Endodermal cell (in vitro differentiated cells): ENCODE measurements around the gene ZFP3. TPM values are rescaled to one million over a fixed set of nuclear protein-coding genes. Genes with fewer than 3 reads are reported as not detected.

Experiments
- DNase-seq: peaks from one replicate; pipeline ENCODE4 v3.0.0-alpha.2; 2017
- H3K27ac ChIP-seq: 2 replicates; pipeline ENCODE4 v1.5.1; 2013; ENCODE audit warnings: mild to moderate bottlenecking, low read depth, low read length, moderate library complexity
- H3K27me3 ChIP-seq: 2 replicates; pipeline ENCODE4 v1.6.1; 2013; ENCODE audit warnings: mild to moderate bottlenecking, low read length, moderate library complexity; ENCODE audit not compliant: insufficient read depth, control insufficient read depth, poor library complexity, severe bottlenecking
- H3K36me3 ChIP-seq: 2 replicates; pipeline ENCODE4 v1.7.0; 2013; ENCODE audit warnings: mild to moderate bottlenecking, low read length, moderate library complexity; ENCODE audit not compliant: control insufficient read depth, insufficient read depth
- H3K4me1 ChIP-seq: one replicate; pipeline ENCODE4 v1.7.0; 2013; ENCODE audit warnings: low read length; ENCODE audit not compliant: control insufficient read depth, insufficient read depth
- H3K4me3 ChIP-seq: 2 replicates; pipeline ENCODE4 v1.5.1; 2013; ENCODE audit warnings: mild to moderate bottlenecking, low read length, moderate library complexity
- H3K9ac ChIP-seq: 2 replicates; pipeline ENCODE4 v1.6.1; 2013; ENCODE audit warnings: mild to moderate bottlenecking, low read length, moderate library complexity; ENCODE audit not compliant: poor library complexity, severe bottlenecking; ENCODE audit errors: extremely low read depth
- H3K9me3 ChIP-seq: 2 replicates; pipeline ENCODE4 v1.6.1; 2013; ENCODE audit warnings: mild to moderate bottlenecking, low read length, moderate library complexity; ENCODE audit not compliant: control insufficient read depth
- H3K27ac Mint-ChIP-seq: 2 replicates; pipeline ENCODE4 v1.8.0; 2020; ENCODE audit warnings: mixed read lengths
- H3K27me3 Mint-ChIP-seq: 2 replicates; pipeline ENCODE4 v1.8.0; 2021; ENCODE audit warnings: mild to moderate bottlenecking, mixed read lengths; ENCODE audit not compliant: insufficient read depth
- H3K36me3 Mint-ChIP-seq: 2 replicates; pipeline ENCODE4 v1.8.0; 2020; ENCODE audit warnings: low read depth, mixed read lengths
- H3K4me1 Mint-ChIP-seq: 2 replicates; pipeline ENCODE4 v1.8.0; 2020; ENCODE audit warnings: mixed read lengths
- H3K4me3 Mint-ChIP-seq: 2 replicates; pipeline ENCODE4 v1.8.0; 2020; ENCODE audit warnings: mild to moderate bottlenecking, moderate library complexity, mixed read lengths
- H3K9me3 Mint-ChIP-seq: 2 replicates; pipeline ENCODE4 v1.8.0; 2020; ENCODE audit warnings: mild to moderate bottlenecking, mixed read lengths
- WGBS, 2 experiments: methylation state at CpG; one replicate each; pipeline versions ENCODE4 v1.1.5 to v1.1.7; 2013; ENCODE audit warnings: missing lambda C conversion rate in 2 of 2, mixed read lengths in 1 of 2; ENCODE audit not compliant: insufficient coverage in 1 of 2, insufficient read length in 1 of 2; 5-methylcytosine and 5-hydroxymethylcytosine counted together
- total RNA-seq, 2 donors: library from RNA; stranded (reverse); fragmentation: NEBNext Ultra II Directional in 1 of 2; extraction: Animal tissue kit (Norgen Biotek cat#: 25700) in 1 of 2; gene quantifications; 2 replicates in 1 of 2; 3 replicates in 1 of 2; pipeline ENCODE4 v1.2.1, GENCODE V29; 2021
- TF ChIP-seq, protein P1 (sequence below): fragments of 200-600 bp; sonication (generic); conservative IDR thresholded peaks from 2 replicates; pipeline ENCODE4 v1.5.0; 2021; ENCODE audit warnings: antibody characterized with exemption, mild to moderate bottlenecking

ZFP3 gene
- total RNA-seq, 2 donors from 2014 or later, result 0.09 to 1.3 TPM

- Histone ChIP-seq H3K9me3 (no peaks in the 10 kb centered on the region), H3K27ac (no peak overlapping the region), H3K4me1 (no peaks in the 10 kb centered on the region), H3K4me3 (no peak overlapping the region), H3K27me3 (no peaks in the 10 kb centered on the region), H3K36me3 (no peaks in the 10 kb centered on the region), H3K9ac (no peak overlapping the region)
- WGBS, 2 experiments, result 85 to 93% methylated on average over 1 of the region's 1 CpG
- H3K4me1 Mint-ChIP-seq, result no peaks in the 10 kb centered on the region
- H3K27ac Mint-ChIP-seq, result no peak overlapping the region
- DNase-seq, result peak; percentile 74
- peaks cover 9% of the 10 kb centered on the region for H3K27me3 Mint-ChIP-seq
- H3K9me3 Mint-ChIP-seq, result peaks cover 3% of the 10 kb centered on the region
- H3K4me3 Mint-ChIP-seq, result no peak overlapping the region
- TF ChIP-seq, protein P1, sequence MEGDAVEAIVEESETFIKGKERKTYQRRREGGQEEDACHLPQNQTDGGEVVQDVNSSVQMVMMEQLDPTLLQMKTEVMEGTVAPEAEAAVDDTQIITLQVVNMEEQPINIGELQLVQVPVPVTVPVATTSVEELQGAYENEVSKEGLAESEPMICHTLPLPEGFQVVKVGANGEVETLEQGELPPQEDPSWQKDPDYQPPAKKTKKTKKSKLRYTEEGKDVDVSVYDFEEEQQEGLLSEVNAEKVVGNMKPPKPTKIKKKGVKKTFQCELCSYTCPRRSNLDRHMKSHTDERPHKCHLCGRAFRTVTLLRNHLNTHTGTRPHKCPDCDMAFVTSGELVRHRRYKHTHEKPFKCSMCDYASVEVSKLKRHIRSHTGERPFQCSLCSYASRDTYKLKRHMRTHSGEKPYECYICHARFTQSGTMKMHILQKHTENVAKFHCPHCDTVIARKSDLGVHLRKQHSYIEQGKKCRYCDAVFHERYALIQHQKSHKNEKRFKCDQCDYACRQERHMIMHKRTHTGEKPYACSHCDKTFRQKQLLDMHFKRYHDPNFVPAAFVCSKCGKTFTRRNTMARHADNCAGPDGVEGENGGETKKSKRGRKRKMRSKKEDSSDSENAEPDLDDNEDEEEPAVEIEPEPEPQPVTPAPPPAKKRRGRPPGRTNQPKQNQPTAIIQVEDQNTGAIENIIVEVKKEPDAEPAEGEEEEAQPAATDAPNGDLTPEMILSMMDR, result peak; percentile 57
- no peaks in the 10 kb centered on the region for H3K36me3 Mint-ChIP-seq
These were observed 34.7 kb upstream of the ZFP3 start for GRCh38 chr17:5043524-5043923.

- Mint-ChIP-seq H3K36me3 (no peaks in the 10 kb centered on the region), H3K27ac (no peak overlapping the region), H3K4me1 (no peaks in the 10 kb centered on the region), H3K27me3 (peaks cover 7% of the 10 kb centered on the region), H3K4me3 (no peak overlapping the region), H3K9me3 (peaks cover 3% of the 10 kb centered on the region)
- no peak for DNase-seq
- no peaks in the 10 kb centered on the region for H3K36me3 ChIP-seq
- no peaks in the 10 kb centered on the region for H3K9me3 ChIP-seq
- TF ChIP-seq, protein P1, result no peak
- H3K27ac ChIP-seq, result no peak overlapping the region
- no peaks in the 10 kb centered on the region for H3K4me1 ChIP-seq
- 93 to 95% methylated on average over 3 to 5 of the region's 5 CpGs for WGBS, 2 experiments
- no peak overlapping the region for H3K4me3 ChIP-seq
- H3K9ac ChIP-seq, result no peak overlapping the region
- no peaks in the 10 kb centered on the region for H3K27me3 ChIP-seq
These were observed 33.6 kb upstream of the ZFP3 start for GRCh38 chr17:5044630-5045029.

DNA sequence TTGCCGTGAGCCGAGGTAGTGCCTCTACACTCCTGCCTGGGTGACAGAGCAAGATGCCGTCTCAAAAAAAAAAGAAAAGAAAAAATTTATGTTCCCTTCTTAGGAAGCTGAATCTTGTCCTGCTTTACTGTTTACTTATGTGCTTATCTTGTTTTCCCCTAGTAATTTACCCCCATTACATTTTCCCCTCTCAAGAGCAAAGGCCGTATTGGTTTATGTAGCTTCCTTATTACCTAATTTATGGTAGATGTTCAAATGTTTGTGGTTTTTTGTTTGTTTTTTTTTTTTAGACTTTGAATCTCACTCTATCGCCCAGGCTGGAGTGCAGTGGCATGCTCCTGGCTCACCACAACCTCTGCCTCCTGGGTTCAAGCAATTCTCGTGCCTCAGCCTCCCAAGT lies 32.8 kb upstream of the ZFP3 start:
- Histone ChIP-seq H3K4me1 (no peaks in the 10 kb centered on the region), H3K9ac (no peak overlapping the region), H3K36me3 (no peaks in the 10 kb centered on the region), H3K9me3 (no peaks in the 10 kb centered on the region), H3K4me3 (no peak overlapping the region), H3K27ac (no peak overlapping the region), H3K27me3 (no peaks in the 10 kb centered on the region)
- no peak overlapping the region for H3K4me3 Mint-ChIP-seq
- TF ChIP-seq, protein P1, result no peak
- no peaks in the 10 kb centered on the region for H3K36me3 Mint-ChIP-seq
- no peak overlapping the region for H3K27ac Mint-ChIP-seq
- peaks cover 1% of the 10 kb centered on the region for H3K27me3 Mint-ChIP-seq
- H3K9me3 Mint-ChIP-seq, result peaks cover 3% of the 10 kb centered on the region
- 90 to 92% methylated on average over 5 to 6 of the region's 6 CpGs for WGBS, 2 experiments
- DNase-seq, result no peak
- no peaks in the 10 kb centered on the region for H3K4me1 Mint-ChIP-seq
